HG02798 (cell line): ENCODE measurements around the gene NBEA.
"Not testable (repeated sequence)": the region's sequence is repeated elsewhere in the genome, so short reads cannot be mapped to it uniquely, and the experiment has no call there.

Experiments
- ATAC-seq: cut with Tn5 transposase; IDR thresholded peaks from one replicate; pipeline ENCODE4 v1.9.1; 2021; ENCODE audit warnings: mild to moderate bottlenecking; ENCODE audit not compliant: unreplicated experiment, poor library complexity

The NBEA gene

GRCh38 chr13:34951528-34951927, 9.5 kb downstream of the NBEA start:
- no peak for ATAC-seq

DNA sequence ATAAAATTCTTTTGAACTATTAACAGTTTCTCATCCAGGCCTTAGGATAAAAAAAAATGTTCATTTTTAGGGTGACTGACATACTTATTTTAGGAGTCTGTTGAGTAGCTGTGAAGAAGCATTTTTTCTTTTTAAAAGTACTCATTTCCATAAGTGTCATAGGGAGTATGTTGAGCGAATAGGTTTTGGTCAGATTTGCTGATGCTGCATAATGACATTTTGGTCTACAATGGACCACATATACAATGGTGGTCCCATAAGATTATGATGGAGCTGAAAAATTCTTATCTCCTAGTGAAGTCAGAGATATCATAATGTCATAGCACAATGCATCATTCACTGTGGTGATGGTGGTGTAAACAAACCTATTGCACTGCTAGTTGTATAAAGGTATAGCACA, 17.4 kb downstream of the NBEA start:
- no peak for ATAC-seq

DNA sequence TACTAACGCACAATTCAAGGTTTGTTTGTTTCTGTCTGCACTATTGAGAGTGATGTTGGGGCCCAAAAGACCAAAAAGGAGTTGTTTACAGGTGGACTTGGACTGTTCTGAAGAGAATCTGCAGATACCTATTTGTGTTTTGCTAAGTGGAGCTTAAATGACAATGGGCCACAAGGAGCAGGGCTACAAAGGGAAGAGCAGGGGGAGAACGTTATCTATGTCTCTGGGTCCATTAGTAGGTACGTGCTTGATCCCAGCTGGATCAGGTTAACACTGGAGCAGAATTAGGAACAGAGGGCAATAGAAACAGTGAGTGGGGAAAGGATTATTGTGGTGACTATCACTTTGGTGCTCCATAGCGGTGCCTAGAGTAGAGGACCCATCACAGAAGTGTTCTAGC, 22.5 kb downstream of the NBEA start:
- no peak for ATAC-seq

- no peak for ATAC-seq
Observed at GRCh38 chr13:34967851-34968562, 25.9 kb downstream of the NBEA start.

DNA sequence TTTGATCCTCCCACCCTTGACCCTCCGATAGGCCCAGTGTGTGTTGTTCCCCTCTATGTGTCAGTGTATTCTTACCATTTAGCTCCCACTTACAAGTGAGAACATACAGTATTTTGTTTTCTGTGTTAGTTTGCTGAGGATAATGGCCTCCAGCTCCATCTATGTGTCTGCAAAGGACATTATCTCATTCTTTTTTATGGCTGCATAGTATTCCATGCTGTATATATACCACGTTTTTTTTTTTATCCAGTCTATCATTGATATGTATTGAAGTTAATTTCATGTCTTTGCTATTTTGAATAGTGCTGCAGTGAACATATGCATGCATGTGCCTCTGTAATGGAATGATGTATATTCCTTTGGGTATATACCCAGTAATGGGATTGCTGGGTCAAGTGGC, 27.5 kb downstream of the NBEA start:
- ATAC-seq = not testable (repeated sequence)

DNA sequence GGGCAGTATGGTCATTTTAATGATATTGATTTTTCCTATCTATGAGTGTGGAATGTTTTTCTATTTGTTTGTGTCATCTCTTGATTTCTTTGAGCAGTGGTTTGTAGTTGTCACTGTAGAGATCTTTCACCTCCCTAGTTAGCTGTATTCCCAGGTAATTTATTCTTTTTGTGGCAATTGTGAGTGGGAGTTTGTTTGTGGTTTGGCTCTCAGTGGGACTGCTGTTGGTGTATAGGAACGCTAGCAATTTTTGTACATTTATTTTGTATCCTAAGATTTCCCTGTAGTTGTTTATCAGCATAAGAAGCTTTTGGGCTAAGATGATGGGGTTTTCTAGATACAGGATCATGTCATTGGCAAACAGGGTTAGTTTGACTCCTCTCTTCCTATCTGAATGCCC, 28.9 kb downstream of the NBEA start:
- ATAC-seq = no peak

- no peak for ATAC-seq
Observed at GRCh38 chr13:34971473-34971872, 29.4 kb downstream of the NBEA start.

DNA sequence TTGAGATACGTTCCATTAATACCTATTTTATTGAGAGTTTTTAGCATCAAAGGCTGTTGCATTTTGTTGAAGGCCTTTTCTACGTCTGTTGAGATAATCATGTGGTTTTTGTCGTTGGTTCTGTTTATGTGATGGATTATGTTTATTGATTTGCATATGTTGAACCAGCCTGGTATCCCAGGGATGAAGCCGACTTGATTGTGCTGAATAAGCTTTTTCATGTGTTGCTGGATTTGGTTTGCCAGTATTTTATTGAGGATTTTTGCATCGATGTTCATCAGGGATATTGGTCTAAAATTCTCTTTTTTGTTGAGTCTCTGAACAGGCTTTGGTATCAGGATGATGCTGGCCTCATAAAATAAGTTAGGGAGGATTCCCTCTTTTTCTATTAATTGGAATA, 43.1 kb downstream of the NBEA start:
- not testable (repeated sequence) for ATAC-seq

DNA sequence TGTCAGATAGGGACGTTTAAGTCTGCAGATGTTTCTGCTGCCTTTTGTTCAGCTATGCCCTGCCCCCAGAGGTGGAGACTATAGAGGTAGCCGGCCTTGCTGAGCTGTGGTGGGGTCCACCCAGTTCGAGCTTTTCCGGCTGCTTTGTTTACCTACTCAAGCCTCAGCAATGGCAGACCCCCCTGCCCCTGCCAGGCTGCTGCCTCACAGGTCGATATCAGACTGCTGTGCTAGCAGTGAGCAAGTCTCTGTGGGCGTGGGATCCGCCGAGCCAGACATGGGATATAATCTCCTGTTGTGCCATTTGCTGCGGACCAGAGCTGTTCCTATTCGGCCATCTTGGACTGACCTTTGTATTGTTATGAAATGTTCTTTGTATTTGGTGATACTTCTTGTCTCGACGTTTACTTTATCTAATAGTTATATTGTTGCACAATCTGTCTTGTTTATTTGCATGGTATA, 46.3 kb downstream of the NBEA start:
- ATAC-seq = no peak

DNA sequence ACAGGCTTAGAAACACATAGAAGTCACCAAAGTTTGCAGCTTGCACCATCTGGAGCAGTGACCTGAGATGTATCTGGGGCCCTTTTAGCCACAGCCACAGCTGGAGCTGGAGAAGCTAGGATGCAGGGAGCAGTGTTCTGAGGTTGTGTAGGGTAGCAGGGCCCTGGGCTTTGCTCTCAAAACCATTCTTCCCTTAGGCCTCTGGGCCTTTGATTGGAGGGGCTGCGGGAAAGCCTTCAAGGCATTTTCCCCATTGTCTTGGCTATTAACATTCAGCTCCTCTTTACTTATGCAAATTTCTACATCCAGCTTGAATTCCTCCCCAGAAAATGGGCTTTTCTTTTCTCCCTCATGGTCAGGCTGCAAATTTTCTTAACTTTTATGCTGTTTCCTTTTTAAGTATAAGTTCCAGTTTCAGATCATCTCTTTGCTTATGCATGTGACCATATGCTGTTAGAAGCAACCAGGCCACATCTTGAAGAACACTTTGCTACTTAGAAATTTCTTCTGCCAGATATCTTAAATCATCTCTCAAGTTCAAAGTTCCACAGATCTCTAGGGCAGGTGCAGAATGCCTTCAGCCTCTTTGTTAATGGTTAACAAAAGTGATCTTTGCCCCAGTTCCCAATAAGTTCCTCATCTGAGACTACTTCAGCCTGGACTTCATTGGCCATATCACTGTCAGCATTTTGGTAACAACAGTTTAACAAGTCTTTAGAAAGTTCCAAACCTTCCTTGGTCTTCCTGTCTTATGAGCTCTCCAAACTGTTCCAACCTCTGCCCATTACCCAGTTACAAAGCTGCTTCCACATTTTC, 48.5 kb downstream of the NBEA start:
- ATAC-seq = no peak

- ATAC-seq = no peak
Observed at GRCh38 chr13:34993470-34993869, 51.4 kb downstream of the NBEA start.

- ATAC-seq = not testable (repeated sequence)
Observed at GRCh38 chr13:35003734-35004133, 61.7 kb downstream of the NBEA start.

- no peak for ATAC-seq
Observed at GRCh38 chr13:35005051-35005450, 63.0 kb downstream of the NBEA start.

DNA sequence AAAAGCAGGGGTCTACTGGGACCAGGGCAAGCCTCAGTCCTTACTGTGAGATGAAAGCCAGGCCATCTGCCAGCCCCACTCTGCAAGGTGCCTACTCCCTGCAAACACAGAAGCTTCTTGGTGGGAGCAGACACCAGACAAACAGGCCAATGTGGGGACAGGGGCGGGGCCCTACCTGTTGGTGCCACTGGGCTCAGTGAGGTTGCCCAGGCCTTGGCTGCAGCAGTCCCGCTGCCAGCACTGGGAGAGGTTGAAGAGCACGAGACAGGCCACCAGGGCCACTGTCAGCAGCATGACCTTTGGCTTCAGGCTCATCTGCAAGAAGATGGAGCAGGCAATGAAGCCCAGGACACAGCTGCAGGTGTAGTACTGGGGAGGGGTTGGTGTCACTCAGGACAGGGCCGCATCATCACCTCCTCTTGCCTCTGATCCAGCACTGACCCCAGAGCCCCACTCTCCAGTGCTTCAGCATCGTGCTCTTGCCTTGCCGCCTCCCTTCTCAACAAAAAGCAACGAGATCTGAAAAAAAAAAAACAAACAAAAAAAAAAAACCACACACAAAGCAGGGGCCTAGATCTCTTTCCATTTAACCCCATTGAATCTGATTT, 72.6 kb downstream of the NBEA start:
- no peak for ATAC-seq

DNA sequence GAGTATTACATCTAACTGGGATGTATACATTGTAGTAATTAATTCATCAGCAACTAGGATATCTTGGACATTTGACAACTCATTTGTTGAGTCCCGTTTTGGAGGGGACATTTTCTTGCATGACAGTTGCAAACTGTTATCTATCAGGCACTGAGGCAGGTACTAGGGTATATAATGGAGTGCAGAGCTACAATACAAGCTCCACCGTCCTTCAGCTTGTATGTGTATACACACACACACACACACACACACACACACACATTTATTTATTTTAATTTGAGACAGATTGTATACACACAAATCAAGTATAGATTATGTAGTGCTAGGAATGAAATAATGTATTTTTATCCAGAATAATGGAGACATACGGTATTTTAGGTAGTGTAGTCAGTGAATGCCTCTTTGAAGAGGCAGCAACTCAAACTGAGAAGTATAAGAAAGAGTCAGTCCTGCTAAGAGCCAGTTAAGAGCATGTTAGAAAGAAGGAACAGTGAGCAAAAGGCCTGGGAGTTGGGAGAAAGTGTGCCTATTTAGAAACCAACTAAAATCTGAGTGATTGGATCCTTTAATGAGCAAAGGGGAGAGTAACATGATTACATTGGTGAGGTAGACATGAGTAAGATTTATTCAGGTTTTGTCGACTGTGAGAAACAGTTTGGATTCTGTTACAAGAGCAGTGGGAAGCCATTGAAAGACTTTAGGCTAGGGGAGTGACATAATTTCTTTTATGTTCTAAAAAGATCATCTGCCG, 74.5 kb downstream of the NBEA start:
- no peak for ATAC-seq

DNA sequence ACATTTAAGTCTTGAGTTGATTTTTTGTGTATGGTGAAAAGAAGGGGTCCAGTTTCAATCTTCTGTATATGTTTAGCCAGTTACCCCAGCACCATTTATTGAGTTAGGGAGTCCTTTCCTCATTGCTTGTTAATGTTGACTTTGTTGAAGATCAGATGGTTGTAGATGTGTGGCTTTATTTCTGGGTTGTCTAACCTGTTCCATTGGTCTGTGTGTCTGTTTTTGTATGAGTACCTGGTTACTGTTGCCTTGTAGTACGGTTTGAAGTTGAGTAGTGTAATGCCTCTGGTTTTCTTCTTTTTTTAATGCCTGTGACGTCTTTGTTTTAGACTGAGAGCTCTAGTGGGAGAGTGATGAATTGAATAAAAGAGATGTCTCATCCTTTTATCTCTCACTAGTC, 83.2 kb downstream of the NBEA start:
- ATAC-seq = no peak

GRCh38 chr13:35028338-35028867, 86.3 kb downstream of the NBEA start:
- ATAC-seq = no peak

DNA sequence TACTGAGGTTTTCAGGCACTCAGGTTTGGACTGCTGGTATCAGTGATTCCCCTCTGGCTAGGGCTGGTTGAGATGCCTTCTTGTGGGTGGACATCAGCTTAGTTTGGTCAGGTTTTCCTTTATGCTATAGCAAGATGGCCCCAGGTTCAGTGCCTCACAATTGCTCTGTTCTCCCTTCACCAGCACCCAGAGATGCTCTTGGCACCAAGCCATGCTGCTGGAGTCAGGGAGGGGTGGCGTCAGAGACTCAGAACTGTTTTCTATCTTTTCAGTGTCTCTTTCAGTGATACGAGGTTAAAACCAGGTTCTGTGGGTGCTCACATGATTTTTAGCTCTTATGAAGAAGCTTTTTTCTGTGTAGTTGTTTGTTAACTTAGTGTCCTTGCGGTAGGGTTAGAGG, 96.9 kb downstream of the NBEA start:
- ATAC-seq = no peak

GRCh38 chr13:35046587-35046986, 104.5 kb downstream of the NBEA start:
- no peak for ATAC-seq

GRCh38 chr13:35055705-35056104, 113.6 kb downstream of the NBEA start:
- ATAC-seq = no peak
